IMR-90 (cell line): ENCODE measurements around the gene TENT5A.

Experiments
- BHLHE40 ChIP-seq: fragments of 150-350 bp; IDR thresholded peaks from 2 replicates; pipeline ENCODE4 v1.6.1; 2016; ENCODE audit warnings: mild to moderate bottlenecking, low read depth, low read length
- CEBPB ChIP-seq: IDR thresholded peaks from 2 replicates; pipeline ENCODE4 v1.6.1; 2012; ENCODE audit warnings: low read depth, low read length, improper control_type of control experiment
- FOS ChIP-seq: fragments of 150-350 bp; IDR thresholded peaks from 2 replicates; pipeline ENCODE4 v1.6.1; 2016; ENCODE audit warnings: low read depth, low read length
- MAFK ChIP-seq: IDR thresholded peaks from 2 replicates; pipeline ENCODE4 v1.6.1; 2012; ENCODE audit warnings: low read depth, low read length, improper control_type of control experiment
- MXI1 ChIP-seq: IDR thresholded peaks from 2 replicates; pipeline ENCODE4 v1.6.1; 2012; ENCODE audit warnings: low read depth, mild to moderate bottlenecking, low read length, moderate library complexity, borderline replicate concordance
- NFE2L2 ChIP-seq: fragments of 150-350 bp; IDR thresholded peaks from 2 replicates; pipeline ENCODE4 v1.6.1; 2016; ENCODE audit warnings: low read depth, mild to moderate bottlenecking, low read length
- POLR2A ChIP-seq: IDR thresholded peaks from 2 replicates; pipeline ENCODE4 v1.6.1; 2012; ENCODE audit warnings: mild to moderate bottlenecking, low read depth, low read length
- RAD21 ChIP-seq: IDR thresholded peaks from 2 replicates; pipeline ENCODE4 v1.6.1; 2012; ENCODE audit warnings: low read length, improper control_type of control experiment
- RCOR1 ChIP-seq: IDR thresholded peaks from 2 replicates; pipeline ENCODE4 v1.6.1; 2012; ENCODE audit warnings: mild to moderate bottlenecking, low read length, improper control_type of control experiment; ENCODE audit not compliant: insufficient replicate concordance
- RFX5 ChIP-seq: IDR thresholded peaks from 2 replicates; pipeline ENCODE4 v1.8.0; 2012; ENCODE audit warnings: low read depth, mild to moderate bottlenecking, low read length, moderate library complexity
- SMC3 ChIP-seq: fragments of 150-350 bp; IDR thresholded peaks from 2 replicates; pipeline ENCODE4 v1.6.1; 2016; ENCODE audit warnings: low read depth, mild to moderate bottlenecking, antibody characterized with exemption, low read length, moderate library complexity
- USF2 ChIP-seq: fragments of 150-350 bp; IDR thresholded peaks from 2 replicates; pipeline ENCODE4 v1.6.1; 2017; ENCODE audit warnings: mild to moderate bottlenecking, antibody characterized with exemption, low read length, low read depth
- TF ChIP-seq, protein P1 (sequence below): conservative IDR thresholded peaks from 2 replicates; pipeline ENCODE4 v1.5.1; 2012; ENCODE audit warnings: mild to moderate bottlenecking, low read depth, low read length, improper control_type of control experiment
- TF ChIP-seq, protein P2 (sequence below): fragments of 150-350 bp; IDR thresholded peaks from 2 replicates; pipeline ENCODE4 v1.6.1; 2016; ENCODE audit warnings: low read depth, mild to moderate bottlenecking, low read length, moderate library complexity, borderline replicate concordance

- TF ChIP-seq FOS (no peak), POLR2A (no peak), SMC3 (no peak), NFE2L2 (no peak), MXI1 (no peak), RFX5 (no peak), RAD21 (no peak), CEBPB (no peak), BHLHE40 (no peak), RCOR1 (no peak), USF2 (no peak), MAFK (no peak)
- TF ChIP-seq, protein P1, sequence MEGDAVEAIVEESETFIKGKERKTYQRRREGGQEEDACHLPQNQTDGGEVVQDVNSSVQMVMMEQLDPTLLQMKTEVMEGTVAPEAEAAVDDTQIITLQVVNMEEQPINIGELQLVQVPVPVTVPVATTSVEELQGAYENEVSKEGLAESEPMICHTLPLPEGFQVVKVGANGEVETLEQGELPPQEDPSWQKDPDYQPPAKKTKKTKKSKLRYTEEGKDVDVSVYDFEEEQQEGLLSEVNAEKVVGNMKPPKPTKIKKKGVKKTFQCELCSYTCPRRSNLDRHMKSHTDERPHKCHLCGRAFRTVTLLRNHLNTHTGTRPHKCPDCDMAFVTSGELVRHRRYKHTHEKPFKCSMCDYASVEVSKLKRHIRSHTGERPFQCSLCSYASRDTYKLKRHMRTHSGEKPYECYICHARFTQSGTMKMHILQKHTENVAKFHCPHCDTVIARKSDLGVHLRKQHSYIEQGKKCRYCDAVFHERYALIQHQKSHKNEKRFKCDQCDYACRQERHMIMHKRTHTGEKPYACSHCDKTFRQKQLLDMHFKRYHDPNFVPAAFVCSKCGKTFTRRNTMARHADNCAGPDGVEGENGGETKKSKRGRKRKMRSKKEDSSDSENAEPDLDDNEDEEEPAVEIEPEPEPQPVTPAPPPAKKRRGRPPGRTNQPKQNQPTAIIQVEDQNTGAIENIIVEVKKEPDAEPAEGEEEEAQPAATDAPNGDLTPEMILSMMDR = no peak
- TF ChIP-seq, protein P2, sequence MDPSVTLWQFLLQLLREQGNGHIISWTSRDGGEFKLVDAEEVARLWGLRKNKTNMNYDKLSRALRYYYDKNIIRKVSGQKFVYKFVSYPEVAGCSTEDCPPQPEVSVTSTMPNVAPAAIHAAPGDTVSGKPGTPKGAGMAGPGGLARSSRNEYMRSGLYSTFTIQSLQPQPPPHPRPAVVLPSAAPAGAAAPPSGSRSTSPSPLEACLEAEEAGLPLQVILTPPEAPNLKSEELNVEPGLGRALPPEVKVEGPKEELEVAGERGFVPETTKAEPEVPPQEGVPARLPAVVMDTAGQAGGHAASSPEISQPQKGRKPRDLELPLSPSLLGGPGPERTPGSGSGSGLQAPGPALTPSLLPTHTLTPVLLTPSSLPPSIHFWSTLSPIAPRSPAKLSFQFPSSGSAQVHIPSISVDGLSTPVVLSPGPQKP = no peak
Observed at GRCh38 chr6:81800666-81801065, 48.2 kb upstream of the TENT5A start.
